Medulla oblongata (tissue), 1 donor: ENCODE measurements around the gene PSMB10.

Source experiments
- DNase-seq: peaks from one replicate; pipeline ENCODE4 v3.0.0-alpha.2; 2015; ENCODE audit errors: extremely low spot score

Gene PSMB10

DNA sequence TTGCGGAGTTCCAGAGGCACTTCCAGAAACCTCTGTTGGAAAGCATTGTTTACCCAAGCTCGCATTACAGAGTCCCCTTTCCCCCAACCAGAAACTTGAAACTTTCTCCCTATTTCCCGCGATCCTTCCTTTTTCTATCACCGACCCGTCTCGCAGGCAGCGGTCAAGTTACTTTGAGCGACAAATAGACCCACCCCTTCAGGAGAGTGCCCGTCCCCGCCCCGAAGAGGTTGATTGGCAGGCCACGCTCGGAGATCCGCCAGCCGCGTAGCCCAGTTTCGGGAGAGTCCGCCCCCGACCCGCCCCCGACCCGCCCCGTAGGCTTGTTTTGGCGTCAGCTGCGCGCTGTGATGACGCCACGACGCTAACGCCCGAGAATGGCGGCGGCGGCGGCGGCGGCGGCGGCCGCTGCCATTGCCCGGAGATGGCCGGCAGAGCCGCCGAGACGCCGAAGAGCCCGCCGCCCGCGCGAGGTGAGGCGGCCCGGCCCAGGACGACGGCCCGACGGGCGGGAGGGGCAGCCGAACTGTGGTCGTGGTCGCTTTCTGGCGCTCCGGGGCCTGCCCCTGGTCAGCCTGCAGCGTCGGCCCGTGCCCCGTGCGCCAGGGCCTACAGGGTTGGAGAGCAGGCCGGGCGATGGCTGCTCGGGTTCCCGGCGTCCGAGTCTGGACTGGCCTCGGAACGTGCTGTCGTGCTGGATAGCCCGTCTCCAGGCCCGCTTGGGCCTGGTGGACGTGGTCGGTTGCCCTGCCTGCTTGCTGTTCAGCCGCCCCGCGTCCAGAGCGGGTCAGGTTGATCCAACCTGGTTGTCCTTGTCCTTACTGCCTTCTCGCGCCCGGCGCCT is 43.5 kb downstream of the PSMB10 start, which contains the start of gene PSKH1:
Gene PSKH1, plus strand, starts transcription at position 356 of the 844 bp plus-strand sequence. CDS start 15,496 bp downstream, outside the sequence.
- peak; percentile 98 for DNase-seq

DNA sequence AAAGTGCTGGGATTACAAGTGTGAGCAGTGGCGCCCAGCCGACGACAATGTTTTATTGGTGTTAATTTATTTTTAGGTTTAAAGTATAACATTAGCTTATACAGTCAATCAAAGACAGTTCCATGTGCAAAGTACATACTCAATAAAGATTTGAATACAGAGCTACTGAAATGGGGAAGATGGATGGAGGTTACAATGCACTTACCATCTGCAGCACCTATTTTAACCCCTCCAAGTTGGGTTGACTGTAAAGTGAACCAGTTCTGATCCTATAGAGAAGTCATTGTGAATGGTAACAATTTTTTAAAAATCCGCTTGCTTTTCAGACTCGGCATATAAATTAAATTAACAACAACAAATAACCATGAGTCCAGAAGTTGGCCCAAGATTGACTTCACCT is 44.3 kb downstream of the PSMB10 start:
- DNase-seq, result no peak

DNA sequence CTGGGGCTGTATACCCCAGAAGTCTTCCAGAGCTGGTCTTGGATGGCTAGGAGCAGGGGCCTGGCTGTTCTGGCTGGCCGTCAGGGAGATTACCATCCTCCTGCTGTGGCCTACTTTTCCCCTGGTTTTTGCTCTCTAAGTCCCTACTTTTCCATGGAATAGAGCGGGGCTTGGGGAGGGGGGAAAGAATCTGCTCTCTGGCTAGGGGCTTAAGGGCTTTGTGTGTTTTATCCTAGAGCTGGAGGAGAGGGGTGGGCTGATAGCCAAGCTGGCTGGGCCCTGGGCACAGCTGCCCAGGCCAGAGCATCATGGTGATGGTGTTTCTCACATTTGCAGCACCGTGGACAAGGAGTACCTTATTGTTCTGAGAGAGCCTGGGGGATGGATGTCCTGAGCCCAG is 48.3 kb downstream of the PSMB10 start:
- DNase-seq, result no peak

DNA sequence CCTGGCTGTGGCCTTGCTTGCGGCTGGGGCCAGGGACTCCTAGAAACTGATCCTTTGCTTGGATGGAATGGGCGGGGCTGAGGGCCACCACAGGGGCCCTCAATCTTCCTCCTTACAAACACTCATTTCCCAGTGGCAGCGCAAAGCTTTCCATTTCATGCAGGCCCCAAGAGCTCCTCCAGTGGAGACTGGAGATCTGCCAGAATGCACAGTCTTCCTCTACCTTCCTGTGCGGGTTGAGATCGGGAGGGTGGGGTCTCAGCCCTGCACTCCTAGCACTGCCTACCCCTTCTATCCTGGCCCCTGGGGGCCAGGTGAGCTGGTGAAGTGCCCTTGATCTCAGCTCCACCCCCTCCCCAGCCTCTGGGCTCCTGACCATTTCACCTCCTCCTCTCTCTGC is 50.3 kb downstream of the PSMB10 start:
- no peak for DNase-seq

DNA sequence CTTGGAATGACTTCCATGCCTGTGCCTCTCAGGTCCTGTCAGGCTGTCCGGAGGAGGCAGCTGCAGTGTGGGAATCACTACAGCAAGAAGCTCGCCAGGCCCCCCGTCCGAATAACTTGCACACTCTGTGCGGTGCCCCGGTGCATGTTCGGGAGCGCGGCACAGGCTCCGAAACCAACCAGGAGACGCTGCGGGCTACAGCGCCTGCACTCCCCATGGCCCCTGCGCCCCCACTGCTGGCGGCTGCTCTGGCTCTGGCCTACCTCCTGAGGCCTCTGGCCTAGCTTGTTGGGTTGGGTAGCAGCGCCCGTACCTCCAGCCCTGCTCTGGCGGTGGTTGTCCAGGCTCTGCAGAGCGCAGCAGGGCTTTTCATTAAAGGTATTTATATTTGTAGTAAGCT is 50.7 kb downstream of the PSMB10 start:
- DNase-seq, result no peak

DNA sequence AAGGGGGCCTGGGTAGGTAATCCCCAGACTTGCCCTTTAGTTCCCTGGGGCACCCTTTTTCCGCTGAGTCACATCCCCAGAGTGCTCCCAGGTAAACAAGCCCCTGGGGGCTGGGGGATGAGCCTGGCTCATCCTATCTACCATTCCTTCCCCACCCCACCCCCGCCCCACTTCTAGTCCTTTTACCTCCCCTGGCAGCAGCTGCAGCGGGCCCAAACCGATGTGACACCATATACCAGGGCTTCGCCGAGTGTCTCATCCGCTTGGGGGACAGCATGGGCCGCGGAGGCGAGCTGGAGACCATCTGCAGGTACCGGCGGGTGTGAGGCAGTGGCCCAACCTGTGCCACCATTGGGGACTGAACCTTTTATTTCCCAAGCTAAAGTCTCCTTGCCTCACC is 51.1 kb downstream of the PSMB10 start:
- DNase-seq, result no peak

DNA sequence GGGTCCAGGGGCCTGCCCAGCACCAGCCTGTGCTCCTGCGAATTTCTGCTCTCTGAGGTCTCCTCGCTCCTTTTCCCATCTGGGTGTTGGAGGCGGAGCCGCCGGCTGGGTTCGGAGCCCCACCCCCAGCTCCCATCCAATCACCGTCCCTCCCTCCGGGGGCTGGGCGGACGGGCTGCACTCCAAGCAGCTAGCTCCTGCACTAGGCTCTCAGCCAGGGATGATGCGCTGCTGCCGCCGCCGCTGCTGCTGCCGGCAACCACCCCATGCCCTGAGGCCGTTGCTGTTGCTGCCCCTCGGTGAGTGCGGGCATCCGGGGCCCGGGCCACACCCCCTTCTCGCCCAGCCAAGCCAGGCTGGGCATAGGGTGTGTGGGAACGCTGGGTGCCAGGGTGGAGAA is 52.0 kb downstream of the PSMB10 start, which contains the start of gene NRN1L:
Gene NRN1L, plus strand, starts transcription at position 202 of the 400 bp plus-strand sequence. Its CDS starts 19 bp downstream, at position 221.
- DNase-seq, result peak; percentile 88
